Astrocyte (in vitro differentiated cells and primary cell): ENCODE measurements around the gene RETREG1.

Source experiments
- EZH2 ChIP-seq: IDR thresholded peaks from 2 replicates; pipeline ENCODE4 v1.6.1; 2012; ENCODE audit warnings: mild to moderate bottlenecking, low read length, inconsistent platforms; ENCODE audit not compliant: insufficient read depth
- TF ChIP-seq, protein P1 (sequence below): IDR thresholded peaks from 2 replicates; pipeline ENCODE4 v1.5.1; 2011; ENCODE audit warnings: low read depth, mild to moderate bottlenecking, inconsistent platforms, low read length, moderate library complexity; ENCODE audit not compliant: insufficient read depth

DNA sequence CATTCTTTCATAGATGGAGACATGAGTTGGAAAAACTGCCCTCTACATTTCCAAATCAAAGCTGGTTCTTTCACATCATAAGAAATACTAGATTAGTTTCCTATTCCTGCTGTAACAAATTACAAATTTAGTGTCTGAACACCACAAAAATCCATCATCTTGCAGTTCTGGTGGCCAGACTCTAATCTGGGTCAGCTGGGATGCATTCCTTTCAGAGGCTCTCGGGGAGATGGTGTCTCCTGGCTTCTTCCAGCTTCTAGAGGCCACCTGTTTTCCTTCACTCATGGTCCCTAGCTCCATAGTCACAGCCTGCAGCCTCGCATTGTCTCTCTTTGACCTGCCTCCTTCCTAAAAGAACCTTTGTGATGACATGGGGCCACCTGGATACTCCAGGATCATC, 65.2 kb downstream of the RETREG1 start:
- TF ChIP-seq, protein P1, sequence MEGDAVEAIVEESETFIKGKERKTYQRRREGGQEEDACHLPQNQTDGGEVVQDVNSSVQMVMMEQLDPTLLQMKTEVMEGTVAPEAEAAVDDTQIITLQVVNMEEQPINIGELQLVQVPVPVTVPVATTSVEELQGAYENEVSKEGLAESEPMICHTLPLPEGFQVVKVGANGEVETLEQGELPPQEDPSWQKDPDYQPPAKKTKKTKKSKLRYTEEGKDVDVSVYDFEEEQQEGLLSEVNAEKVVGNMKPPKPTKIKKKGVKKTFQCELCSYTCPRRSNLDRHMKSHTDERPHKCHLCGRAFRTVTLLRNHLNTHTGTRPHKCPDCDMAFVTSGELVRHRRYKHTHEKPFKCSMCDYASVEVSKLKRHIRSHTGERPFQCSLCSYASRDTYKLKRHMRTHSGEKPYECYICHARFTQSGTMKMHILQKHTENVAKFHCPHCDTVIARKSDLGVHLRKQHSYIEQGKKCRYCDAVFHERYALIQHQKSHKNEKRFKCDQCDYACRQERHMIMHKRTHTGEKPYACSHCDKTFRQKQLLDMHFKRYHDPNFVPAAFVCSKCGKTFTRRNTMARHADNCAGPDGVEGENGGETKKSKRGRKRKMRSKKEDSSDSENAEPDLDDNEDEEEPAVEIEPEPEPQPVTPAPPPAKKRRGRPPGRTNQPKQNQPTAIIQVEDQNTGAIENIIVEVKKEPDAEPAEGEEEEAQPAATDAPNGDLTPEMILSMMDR = no peak
- no peak for TF ChIP-seq EZH2
